Stimulated activated CD4-positive, alpha-beta T cell treated with anti-CD3 and anti-CD28 coated beads, Interleukin-1b, Interleukin-23, amount 100 ng/mL, for 24 hours (primary cell): ENCODE measurements around the gene SRSF3.

ENCODE experiments used
- DNase-seq, 4 experiments: peaks; one replicate each; pipeline ENCODE4 v3.0.0-alpha.2; 2020; ENCODE audit warnings: low read depth in 4 of 4, low spot score in 1 of 4

SRSF3 gene

DNA sequence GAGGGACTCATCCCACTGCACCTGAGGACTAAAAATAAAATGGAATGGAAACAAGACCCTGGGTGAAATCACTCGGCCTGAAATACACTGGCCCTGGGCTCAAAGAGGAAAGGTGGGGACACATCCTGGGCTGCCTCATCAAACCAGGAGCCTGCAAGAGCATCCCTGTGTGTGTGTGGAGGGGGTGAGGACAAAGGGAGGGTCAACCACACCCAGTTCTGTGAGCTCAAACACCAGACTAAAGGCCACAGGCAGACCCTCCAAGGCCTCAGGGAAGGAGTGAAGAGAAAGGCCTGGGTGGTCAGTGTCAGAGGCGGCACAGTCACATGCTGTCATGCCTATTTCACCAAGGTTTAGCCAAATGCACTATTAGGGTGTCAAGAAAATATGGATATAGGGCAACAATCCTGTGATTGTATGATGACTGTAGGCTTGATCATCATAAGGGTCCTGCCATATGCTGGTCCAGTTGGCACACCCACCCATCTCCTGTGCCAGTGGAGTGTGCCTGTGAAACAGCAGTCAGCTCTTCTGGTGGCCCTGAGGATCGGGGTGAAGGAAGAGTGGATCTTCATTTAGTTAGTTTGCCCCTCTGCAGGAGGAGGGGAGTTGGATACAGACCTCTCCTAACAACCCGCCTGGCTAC, 28.9 kb downstream of the SRSF3 start:
- no peak for DNase-seq

DNA sequence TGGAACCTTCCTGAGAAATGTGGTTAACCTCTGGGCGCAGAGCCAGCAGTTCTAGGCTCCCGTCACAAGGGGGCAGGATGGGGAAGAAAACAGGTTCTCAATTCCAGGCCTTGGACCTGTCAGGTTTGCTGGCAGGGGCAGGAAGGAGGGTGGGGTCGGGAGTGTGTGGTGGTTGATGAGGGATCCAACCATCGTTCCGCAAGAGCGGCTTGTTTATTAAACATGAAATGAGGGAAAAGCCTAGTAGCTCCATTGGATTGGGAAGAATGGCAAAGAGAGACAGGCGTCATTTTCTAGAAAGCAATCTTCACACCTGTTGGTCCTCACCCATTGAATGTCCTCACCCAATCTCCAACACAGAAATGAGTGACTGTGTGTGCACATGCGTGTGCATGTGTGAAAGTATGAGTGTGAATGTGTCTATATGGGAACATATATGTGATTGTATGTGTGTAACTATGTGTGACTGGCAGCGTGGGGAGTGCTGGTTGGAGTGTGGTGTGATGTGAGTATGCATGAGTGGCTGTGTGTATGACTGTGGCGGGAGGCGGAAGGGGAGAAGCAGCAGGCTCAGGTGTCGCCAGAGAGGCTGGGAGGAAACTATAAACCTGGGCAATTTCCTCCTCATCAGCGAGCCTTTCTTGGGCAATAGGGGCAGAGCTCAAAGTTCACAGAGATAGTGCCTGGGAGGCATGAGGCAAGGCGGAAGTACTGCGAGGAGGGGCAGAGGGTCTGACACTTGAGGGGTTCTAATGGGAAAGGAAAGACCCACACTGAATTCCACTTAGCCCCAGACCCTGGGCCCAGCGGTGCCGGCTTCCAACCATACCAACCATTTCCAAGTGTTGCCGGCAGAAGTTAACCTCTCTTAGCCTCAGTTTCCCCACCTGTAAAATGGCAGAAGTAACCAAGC, 29.6 kb downstream of the SRSF3 start:
- peak; percentile 56 to 69 (median 62) for DNase-seq

DNA sequence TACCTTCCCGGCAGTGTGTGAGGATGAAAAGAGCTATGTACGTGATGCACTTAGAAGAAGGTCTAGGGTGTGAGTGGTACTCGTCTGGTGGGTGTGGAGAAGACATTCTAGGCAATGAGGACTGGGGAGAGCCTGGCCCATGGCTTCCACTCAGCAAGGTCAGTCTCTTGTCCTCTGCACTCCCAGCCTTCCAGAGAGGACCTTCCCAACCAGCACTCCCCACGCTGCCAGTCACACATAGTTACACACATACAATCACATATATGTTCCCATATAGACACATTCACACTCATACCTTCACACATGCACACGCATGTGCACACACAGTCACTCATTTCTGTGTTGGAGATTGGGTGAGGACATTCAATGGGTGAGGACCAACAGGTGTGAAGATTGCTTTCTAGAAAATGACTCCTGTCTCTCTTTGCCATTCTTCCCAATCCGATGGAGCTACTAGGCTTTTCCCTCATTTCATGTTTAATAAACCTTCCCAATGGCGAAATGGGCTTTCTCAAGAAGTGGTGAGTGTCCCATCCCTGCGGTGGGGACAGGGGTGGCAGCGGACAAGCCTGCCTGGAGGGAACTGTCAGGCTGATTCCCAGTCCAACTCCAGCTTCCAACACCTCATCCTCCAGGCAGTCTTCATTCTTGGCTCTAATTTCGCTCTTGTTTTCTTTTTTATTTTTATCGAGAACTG, 30.4 kb downstream of the SRSF3 start:
- no peak for DNase-seq

DNA sequence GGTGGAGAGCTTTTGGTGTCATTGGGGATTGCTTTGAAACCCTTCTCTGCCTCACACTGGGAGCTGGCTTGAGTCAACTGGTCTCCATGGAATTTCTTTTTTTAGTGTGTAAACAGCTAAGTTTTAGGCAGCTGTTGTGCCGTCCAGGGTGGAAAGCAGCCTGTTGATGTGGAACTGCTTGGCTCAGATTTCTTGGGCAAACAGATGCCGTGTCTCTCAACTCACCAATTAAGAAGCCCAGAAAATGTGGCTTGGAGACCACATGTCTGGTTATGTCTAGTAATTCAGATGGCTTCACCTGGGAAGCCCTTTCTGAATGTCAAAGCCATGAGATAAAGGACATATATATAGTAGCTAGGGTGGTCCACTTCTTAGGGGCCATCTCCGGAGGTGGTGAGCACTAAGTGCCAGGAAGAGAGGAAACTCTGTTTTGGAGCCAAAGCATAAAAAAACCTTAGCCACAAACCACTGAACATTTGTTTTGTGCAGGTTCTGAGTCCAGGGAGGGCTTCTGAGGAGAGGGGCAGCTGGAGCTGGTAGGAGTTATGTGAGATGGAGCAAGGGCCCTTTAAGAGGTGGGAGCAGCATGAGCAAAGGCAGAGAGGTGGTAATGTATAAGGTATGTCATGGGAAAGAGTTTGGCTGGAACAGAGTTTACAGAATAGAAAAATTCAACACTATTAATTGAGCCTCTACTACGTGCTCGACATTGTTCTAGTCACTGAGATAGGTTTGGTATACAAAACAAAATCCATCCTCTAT, 31.2 kb downstream of the SRSF3 start:
- no peak for DNase-seq

DNA sequence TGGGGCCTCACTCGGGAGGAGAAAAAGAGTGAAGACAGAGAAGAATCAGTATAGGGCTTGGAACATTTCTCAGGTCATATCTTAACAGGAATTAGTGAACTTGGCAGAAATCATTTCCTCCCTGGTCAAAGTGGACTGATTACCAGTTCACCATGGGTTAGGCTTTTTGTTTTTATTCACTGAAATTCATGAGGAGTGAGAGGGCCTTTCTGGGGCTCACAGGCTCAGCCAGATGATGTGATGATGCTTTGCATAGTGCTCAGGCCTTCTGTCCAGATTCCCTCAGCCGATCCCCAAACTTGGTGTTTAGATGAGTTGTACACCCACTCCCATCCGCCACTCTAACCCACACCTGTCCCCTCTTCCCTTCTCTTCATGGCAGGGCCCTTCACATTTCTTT, 32.5 kb downstream of the SRSF3 start:
- no peak for DNase-seq

DNA sequence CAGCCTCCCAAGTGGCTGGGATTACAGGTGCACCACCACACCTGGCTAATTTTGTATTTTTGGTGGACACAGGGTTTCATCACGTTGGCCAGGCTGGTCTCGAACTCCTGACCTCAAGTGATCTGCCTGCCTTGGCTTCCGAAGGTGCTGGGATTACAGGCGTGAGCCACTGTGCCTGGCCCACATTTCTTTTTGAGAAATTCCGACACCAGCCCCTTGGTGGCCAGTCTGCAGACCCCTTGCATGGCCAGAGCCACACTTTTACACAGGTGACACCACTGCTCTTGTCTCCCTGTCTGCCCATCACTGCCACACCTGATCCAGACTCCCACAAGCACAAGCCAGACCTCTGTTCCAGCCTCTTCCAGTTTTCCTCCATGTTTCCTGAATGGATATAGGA, 33.0 kb downstream of the SRSF3 start:
- no peak for DNase-seq

DNA sequence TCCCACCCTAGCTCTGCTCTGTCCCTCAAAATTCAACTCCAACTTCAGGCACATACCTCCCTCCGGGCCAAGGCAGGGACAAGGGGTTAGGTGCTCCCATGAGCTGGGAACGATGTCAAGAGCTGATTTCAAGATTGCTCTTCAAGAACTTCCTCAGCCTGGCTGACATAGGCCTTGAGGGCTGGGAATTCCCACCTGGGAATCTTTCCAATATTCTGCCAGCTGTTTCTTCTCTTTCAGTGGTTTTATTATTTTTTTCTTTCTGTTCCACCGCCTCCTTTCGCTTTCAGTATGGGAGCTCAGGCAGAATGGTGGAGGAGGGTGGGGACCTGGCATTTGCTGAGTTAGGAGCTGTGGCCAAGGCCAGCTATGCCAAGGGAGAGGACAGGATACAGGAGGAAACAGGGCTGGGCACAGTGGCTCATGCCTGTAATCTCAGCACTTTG, 33.7 kb downstream of the SRSF3 start:
- no peak for DNase-seq

DNA sequence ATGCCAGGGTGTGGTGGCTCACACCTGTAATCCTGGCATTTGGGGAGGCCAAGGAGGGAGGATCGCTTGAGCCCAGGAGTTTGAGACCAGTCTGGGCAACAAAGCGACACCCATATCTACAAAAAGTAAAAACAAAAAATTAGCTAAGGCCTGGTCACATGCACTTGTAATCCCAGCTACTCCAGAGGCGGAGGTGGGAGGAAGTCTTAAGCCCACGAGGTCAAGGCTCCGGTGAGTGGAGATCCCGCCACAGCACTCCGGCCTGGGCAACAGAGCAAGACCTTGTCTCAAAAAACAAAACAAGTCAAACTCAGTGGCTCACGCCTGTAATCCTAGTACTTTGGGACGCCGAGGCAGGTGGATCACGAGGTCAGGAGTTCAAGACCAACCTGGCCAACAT, 35.6 kb downstream of the SRSF3 start:
- DNase-seq = no peak

DNA sequence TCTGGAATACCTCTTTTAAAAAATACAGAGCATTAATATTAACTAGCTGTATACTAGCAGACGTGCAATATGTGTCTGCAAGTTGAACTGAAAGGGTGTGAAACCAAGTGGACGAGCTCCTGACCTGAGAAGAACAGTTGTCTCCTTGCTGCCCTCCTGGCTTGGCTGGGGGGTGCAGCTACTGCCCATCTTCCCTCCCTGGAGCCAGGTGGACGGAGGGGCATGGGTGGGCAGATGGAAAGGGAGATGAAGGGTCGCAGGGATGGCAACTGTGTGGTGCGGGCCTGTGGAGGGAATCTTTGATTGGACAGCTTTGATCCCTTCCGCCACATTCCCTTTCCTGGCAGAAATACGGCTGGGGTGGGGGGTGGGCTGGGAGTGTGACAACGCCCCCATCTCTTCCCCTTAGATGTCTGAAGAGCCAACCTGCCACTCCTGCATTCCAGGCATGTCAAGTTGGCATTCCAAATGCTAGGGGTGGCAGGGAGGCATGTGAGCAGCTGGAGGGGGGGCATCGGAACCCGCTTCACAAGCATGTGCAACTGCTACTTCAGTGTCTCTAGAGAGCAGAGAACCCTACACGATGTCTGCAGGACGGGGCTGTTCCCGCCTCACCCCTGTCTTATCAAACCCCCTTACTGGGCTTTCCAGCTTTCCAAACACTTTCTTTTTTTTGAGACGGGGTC, 37.3 kb downstream of the SRSF3 start:
- no peak for DNase-seq

DNA sequence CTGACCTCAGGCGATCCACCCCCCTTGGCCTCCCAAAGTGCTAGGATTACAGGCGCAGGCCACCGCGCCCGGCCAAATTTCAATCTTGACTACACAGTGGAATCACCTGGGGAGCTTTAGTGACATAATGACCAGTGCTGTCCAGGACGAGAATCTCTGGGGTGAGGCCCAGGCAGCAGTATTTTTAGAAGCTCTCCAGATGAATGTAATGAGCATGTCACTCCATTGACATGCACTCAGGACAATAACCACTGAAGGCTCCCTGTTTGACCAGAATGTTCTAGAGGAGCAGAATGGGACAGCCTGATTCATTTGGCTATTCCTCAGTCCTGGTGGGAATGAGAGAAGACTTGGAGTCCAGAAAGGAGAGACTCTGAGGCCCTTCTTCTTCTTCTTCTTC, 39.2 kb downstream of the SRSF3 start:
- no peak for DNase-seq

DNA sequence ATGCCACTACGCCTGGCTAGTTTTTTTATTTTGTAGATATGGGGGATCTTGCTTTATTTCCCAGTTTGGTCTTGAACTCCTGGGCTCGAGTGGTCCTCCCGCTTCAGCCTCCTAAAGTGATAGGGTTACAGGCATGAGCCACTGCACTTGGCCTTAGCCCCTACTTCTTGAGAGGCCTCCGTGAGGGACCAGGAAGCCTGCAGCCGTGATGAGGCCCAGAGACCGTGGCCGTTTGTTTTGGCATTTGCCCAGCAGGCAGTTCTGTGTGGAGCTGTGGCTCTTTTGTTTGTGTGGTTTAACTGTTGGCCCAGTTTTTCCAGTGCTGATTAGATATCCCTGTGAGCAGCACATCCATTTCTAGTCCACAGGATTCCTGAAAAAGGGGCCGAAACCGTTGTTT, 39.8 kb downstream of the SRSF3 start:
- no peak for DNase-seq

DNA sequence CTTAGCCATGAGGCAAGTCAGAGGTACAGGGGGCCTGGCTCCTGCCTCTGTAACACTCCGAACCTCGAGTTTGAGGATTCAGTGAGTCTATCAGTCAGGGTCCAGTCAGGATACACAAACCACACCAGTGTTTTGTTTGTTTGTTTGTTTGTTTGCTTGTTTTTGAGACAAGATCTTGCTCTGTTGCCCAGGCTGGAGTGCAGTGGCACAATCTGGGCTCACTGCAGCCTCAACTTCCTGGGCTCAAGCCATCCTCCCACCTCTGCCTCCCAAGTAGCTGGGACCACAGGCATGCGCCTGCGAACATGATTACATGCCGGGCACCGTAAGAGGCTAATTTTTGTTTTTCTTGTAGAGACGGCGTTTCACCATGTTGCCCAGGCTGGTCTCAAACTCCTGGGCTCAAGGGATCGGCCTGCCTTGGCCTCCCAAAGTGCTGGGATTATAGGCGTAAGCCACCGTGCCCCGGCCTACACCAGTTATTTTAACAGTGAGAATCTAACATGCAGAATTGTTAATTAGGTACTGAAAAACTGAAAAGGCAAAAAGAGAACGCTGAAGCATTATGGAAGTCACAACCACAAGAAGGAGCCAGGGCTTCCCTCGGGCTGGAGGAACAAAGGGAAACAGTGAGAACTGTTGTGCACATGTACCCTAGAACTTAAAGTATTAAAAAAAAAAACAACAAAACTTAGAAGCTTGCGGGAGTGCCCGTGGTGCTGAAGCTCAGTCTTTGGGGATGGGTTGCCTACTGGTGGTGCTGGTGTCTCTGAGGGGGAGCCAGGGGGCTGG, 40.4 kb downstream of the SRSF3 start:
- DNase-seq = no peak

DNA sequence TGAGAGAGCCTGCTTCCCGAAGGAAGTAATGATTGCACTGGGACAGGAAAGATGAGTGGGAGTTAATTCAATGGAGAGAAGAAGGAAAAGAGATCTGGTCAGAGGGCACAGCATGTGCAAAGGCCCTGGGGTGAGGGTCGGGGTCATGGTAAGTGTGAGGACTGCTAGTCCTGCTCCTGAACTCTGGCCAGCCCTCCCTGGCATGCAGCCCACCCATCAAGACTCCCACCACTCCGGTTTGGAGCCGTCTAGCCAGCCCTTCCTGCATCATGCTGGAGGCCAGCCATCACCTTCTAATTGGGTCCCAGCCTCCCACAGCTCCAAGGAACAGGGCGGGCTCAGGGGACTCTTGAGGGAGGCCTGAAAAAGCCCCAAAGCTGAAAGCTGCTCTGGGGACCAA, 42.1 kb downstream of the SRSF3 start:
- DNase-seq = no peak

DNA sequence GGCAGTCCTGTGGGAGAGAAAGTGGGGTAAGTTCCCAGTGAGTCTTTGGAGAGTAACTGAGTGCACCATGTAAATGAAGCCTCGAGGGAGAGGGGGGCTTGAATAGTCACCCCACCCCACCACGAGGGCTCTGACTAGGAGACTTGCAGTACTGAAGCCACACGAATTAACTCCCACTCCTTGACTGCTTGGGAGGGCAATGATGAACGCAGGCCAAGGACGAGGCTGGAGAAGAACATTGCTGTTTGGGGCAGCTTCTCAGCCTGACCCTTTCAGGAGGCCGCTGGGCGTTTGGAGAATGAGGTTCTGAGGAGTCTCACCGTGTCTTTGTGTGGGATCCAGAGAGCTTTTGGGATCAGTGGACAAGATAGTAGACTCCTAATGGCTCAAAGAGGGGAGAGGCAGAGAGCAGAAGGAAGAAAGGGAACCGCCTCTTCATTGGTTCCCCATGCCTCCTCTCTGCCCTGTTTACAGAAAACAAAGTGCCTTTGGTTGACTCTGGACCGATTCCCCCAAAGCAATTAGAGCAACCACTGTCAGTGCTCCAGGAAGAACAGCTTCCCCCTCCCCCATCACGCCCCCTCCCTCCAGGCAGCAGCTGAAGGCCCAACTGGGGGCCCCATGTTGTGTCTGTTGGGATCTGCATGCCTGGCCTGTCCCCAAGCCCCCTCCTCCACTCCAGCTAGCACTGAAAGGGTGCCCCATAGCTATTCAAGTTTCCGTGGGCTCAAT, 42.7 kb downstream of the SRSF3 start:
- DNase-seq = no peak

DNA sequence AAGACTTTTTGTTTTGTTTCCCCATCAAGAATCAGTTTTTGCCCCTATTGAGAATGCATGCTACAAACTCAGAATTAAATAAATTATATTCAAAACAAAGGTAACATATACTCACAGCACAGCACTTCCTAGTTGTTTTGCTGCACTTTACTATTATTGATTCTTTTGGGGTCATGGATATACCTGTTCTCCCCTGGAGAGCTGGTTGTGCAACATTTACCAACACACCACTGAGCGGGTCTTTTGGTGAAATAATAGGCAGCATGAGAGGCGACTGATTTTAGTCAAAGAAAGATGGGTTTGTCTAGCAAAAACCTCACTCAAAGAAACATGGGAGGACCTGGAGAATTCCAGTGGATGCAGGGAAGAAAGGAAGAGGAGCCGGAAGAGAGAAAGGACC, 44.4 kb downstream of the SRSF3 start:
- DNase-seq = no peak

DNA sequence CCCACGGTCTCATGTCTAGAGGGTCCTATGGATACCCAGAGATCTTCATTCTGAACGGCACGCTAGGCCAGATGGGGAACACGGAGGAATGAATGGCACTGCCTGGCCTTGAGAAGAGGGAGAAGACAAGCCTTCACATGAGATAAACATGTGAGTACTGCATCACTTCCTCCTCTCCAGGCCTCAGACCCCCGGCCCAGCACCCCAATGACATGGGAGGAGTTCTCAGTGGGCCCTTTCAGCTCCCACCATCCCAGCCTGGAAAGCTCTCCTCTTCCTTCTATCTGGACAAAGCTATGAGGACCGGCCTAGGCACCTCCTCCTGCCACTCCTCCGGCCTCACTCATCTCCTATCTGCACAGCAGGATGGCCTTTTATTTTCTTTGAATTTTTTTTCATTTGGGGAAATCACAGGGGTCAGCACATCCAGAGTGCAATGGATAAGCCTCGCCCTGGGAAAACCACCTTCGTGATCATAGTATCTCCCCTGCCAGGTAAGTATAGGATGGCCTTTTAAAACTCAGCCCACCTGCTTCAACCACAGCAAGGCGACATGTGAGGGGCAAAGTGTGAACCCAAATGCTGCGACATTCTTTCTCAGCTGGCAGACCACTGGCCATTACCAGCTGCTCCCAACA, 45.1 kb downstream of the SRSF3 start:
- DNase-seq = no peak

DNA sequence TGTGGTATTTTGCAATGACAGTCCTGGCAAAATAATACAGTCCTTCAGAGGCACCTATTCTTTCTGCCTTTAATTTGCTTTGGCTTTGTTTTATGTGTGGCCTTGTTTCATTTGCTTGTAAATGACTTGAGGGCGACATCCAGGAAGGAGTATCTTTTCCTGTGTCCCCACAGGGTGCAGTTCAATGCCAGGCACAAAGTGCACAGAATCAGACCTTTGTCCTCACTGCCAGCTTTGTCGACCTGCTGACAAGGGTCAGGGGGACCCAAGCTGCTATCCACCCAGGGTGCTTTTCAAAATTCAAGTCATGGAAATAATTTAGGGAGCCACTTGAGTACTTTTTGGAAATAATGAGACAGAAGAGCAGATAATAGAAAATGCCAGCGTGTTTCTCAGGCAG, 47.4 kb downstream of the SRSF3 start:
- no peak for DNase-seq

DNA sequence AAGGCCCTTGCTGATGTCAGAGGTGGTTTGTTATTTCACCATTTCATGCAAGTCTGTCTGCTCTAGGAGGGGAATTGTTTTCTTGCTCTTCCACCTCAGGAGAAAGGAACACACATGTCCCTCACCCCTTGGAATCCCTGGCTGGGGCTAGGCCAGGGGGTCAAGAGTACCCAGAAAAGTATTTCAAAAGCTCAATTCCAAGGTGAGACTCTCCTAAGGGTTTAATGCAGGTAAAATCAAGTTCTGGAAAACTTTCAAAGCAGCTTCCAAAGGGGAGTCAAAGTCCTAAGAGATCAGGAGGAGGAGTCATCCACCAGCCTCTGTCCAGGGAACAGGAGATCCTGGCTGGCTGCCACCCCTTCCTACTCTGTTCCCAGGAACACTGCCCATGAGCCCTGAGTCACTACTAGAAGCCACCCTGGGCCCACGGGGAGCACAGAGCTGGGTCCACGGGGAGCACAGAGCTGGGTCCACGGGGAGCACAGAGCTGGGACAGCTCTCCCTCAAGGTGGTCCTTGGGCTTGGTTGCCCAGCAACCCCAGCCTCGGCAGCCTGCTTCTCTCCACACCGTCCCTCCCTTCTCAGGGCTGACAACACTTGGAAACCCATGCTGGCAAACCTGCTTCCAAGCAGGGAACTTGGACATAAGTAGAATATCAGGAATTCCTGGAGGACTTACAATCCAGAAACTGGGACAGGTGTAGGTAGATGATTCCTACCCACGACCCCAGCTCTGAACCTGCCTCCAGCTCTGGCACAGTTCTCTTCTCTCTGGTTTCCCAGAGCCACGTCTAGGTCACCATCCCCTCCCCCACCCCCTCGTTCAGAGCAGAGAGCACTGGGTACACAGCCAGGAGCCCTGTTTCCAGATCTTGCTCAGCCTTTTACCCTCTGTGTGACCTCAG, 49.0 kb downstream of the SRSF3 start:
- no peak for DNase-seq
